GM19467 (cell line): Measurements from ENCODE around the gene ARHGAP28.
"Not testable (repeated sequence)": the region's sequence is repeated elsewhere in the genome, so short reads cannot be mapped to it uniquely, and the experiment has no call there.

Source experiments
- ATAC-seq: cut with Tn5 transposase; IDR thresholded peaks from one replicate; pipeline ENCODE4 v1.9.1; 2021; ENCODE audit warnings: mild to moderate bottlenecking, moderate library complexity; ENCODE audit not compliant: unreplicated experiment

Gene ARHGAP28

GRCh38 chr18:6811816-6812215 is 82.3 kb downstream of the ARHGAP28 start:
- no peak for ATAC-seq

- ATAC-seq, result no peak
Observed at GRCh38 chr18:6814882-6815425, 85.4 kb downstream of the ARHGAP28 start.

- no peak for ATAC-seq
Observed at GRCh38 chr18:6816154-6816553, 86.6 kb downstream of the ARHGAP28 start.

GRCh38 chr18:6819332-6819731 is 89.8 kb downstream of the ARHGAP28 start:
- ATAC-seq, result no peak

GRCh38 chr18:6820314-6820713 is 90.8 kb downstream of the ARHGAP28 start:
- ATAC-seq, result no peak

GRCh38 chr18:6821356-6821755 is 91.8 kb downstream of the ARHGAP28 start:
- no peak for ATAC-seq

GRCh38 chr18:6827161-6827560 is 97.6 kb downstream of the ARHGAP28 start:
- ATAC-seq, result not testable (repeated sequence)

GRCh38 chr18:6827566-6827965 is 98.0 kb downstream of the ARHGAP28 start:
- not testable (repeated sequence) for ATAC-seq

GRCh38 chr18:6830916-6831315 is 101.4 kb downstream of the ARHGAP28 start:
- ATAC-seq, result no peak

- no peak for ATAC-seq
Observed at GRCh38 chr18:6835345-6835744, 105.8 kb downstream of the ARHGAP28 start.

- no peak for ATAC-seq
Observed at GRCh38 chr18:6836331-6836730, 106.8 kb downstream of the ARHGAP28 start.

- no peak for ATAC-seq
Observed at GRCh38 chr18:6837904-6838303, 108.4 kb downstream of the ARHGAP28 start.

- ATAC-seq, result no peak
Observed at GRCh38 chr18:6842081-6842480, 112.6 kb downstream of the ARHGAP28 start.

GRCh38 chr18:6843308-6843707 is 113.8 kb downstream of the ARHGAP28 start:
- ATAC-seq, result no peak

- ATAC-seq, result not testable (repeated sequence)
Observed at GRCh38 chr18:6845521-6845920, 116.0 kb downstream of the ARHGAP28 start.

- ATAC-seq, result no peak
Observed at GRCh38 chr18:6850396-6850795, 120.9 kb downstream of the ARHGAP28 start.

- no peak for ATAC-seq
Observed at GRCh38 chr18:6851480-6851879, 122.0 kb downstream of the ARHGAP28 start.

- no peak for ATAC-seq
Observed at GRCh38 chr18:6854811-6855210, 125.3 kb downstream of the ARHGAP28 start.

GRCh38 chr18:6855767-6856166 is 126.3 kb downstream of the ARHGAP28 start:
- no peak for ATAC-seq

GRCh38 chr18:6857300-6857699 is 127.8 kb downstream of the ARHGAP28 start:
- no peak for ATAC-seq

GRCh38 chr18:6859676-6860422 is 130.3 kb downstream of the ARHGAP28 start:
- no peak for ATAC-seq

- ATAC-seq, result no peak
Observed at GRCh38 chr18:6860804-6861448, 131.4 kb downstream of the ARHGAP28 start.
